Measurements from ENCODE around the gene ARHGAP4.

Gene ARHGAP4

DNA sequence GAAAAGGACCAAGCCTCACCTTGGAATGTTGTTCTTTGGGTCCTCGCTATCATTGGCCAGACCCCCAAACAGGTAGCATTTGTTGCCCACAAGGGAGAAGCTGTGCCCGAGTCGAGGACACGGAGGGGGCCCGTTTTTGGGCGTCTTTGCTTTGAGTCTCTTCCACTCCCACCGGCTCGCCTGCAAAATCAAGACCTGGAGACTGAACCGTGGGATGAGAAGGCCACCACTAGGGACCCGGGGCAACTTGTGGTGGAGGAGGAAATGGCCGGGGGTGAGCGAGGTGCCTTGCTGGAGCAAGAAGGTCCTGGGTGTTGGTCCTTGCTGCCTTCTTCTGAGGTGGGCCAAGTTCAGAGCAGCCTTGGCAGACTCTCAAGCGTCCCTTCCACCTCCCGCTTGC, 38.0 kb upstream of the ARHGAP4 start:
- in situ Hi-C loops (cut with HindIII; ENCODE audit: low sequenced_read_pairs) = no loop called here

DNA sequence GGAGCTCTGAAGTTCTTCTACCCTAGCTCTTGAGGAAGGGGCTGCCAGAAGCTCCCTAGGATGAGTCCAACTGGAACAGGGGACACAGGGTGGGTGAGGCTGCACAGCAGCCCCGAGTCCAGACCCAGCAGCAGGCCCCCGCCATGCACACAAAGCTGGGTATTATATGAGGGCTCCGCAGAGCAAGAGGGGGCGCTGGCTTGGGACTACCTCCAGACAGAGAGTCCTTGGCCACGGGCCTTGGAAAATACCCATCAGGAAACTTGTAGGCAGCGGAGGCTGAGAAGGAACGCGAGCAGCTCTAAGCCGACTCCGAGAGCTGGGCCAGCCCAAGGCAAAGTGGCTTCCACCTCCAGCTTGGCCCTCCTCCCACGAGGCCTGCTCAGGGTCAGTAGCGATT, 37.5 kb upstream of the ARHGAP4 start:
- in situ Hi-C loops (cut with HindIII; ENCODE audit: low sequenced_read_pairs) = no loop called here

DNA sequence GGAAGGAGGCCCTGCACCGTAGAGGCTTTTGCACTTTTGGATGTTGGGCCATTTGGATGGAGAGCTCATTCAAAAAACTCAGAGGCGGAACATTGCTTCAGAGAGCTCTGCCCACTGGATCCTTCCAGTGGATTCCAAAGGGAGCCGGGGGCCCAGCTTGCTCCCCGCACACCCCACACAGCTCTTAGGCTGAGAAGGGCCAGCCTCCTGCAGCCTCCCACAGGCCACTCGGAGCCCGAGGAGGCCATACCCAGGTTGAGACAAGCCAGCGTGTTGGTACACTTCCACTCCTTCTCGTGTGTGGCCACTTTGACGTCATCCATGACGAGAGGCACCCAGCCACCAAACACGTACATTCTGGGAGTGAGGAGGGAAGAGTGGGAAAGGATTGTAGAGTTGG, 35.2 kb upstream of the ARHGAP4 start:
- in situ Hi-C loops (cut with HindIII; ENCODE audit: low sequenced_read_pairs) = no loop called here

DNA sequence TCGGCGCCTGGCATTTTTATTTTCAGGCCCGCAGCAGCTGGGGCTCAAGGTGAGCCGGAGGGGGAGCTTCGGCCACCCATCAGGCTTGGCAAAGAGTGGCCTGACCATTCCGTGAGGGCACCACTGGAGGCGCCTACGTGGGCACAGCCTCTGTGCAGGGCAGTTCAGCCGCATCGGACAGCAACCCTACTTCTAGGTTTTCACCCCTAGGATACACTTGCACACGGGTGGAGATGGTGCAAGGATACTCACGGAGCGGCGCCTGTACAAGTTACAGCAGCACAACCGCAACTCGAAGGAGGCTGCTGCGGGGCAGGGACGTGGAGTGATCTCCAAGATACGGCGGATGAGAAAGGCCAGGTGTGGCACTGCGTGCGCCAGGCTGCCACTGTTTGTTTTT, 34.7 kb upstream of the ARHGAP4 start:
- in situ Hi-C loops (cut with HindIII; ENCODE audit: low sequenced_read_pairs) = no loop called here

DNA sequence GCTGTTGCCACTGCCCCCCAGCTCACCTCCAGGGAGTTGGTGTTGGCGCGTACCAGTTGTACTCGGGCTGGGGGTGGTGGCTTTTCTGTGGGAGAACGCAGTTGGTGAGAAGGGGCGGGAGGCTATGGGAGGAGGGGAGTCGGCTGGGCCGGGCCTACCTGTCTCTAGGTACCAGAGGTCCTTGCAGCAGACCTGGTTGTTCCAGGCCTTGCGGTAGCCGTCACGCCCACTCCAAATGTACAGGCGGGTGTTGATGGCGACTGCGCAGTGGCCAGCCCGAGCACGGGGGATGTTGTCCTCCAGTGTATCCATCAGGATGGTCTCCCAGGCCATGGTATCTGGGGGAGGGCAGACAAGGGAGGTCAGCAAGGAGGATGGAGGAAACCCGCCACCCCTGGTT, 34.0 kb upstream of the ARHGAP4 start:
- in situ Hi-C loops (cut with HindIII; ENCODE audit: low sequenced_read_pairs) = no loop called here

DNA sequence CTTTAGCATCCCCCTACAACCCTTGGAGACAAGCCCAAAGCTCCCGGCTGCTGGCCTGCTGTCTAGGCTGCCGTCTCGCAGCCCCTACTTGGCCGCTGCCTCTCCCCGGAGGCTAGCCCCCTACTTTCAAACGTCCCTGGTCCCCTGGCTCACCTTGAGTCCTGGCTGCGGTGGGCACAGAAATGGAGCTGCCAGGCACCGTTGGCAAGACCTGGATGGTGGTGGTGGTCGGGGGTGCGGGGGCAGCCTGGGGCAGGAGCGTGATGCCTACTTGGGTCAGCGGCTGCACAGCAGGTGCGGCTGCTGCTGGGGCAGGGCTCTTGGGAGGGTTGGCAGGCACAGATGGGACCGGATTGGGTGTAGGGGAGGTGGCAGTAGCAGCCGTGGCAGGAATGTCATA, 33.6 kb upstream of the ARHGAP4 start:
- in situ Hi-C loops (cut with HindIII; ENCODE audit: low sequenced_read_pairs) = no loop called here

DNA sequence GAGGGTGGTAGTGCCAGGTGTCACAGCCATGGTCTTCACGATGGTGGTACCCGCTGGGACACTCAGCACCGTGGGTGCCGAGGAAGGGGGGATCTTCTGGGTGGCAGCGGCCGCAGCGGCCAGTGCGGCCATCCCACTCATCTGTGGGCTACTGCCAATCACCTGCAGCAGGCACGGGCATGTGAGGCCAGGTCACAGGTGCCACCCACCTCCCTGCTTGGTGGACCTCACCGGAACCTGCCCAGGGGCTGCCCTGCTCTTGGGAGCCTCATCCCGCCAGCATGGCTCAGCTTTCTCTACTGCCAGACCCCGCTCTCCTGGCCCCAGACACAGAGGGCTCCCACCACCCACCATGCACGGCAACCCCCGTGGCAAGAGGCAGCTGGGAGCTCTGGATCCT, 32.5 kb upstream of the ARHGAP4 start:
- in situ Hi-C loops (cut with HindIII; ENCODE audit: low sequenced_read_pairs) = no loop called here

DNA sequence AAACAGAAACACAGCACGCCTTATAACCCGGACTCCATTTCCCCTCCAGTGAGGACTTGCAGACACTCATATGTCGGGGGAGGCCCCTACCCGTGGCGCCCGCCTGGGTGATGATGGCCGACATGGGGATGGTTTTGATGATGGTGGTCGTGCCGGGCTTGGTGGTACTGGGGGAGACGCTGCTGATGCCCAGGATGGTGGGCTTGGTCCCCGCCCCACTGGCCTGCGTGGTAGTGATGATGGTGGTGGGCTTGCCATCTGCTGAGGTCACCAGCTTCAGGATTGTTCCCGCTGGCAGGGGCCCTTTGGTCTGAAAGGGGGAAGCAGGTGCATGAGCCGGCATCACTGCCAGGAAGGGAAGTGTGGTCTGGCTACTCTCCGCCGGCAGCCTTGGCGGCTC, 31.2 kb upstream of the ARHGAP4 start:
- in situ Hi-C loops (cut with HindIII; ENCODE audit: low sequenced_read_pairs) = no loop called here

DNA sequence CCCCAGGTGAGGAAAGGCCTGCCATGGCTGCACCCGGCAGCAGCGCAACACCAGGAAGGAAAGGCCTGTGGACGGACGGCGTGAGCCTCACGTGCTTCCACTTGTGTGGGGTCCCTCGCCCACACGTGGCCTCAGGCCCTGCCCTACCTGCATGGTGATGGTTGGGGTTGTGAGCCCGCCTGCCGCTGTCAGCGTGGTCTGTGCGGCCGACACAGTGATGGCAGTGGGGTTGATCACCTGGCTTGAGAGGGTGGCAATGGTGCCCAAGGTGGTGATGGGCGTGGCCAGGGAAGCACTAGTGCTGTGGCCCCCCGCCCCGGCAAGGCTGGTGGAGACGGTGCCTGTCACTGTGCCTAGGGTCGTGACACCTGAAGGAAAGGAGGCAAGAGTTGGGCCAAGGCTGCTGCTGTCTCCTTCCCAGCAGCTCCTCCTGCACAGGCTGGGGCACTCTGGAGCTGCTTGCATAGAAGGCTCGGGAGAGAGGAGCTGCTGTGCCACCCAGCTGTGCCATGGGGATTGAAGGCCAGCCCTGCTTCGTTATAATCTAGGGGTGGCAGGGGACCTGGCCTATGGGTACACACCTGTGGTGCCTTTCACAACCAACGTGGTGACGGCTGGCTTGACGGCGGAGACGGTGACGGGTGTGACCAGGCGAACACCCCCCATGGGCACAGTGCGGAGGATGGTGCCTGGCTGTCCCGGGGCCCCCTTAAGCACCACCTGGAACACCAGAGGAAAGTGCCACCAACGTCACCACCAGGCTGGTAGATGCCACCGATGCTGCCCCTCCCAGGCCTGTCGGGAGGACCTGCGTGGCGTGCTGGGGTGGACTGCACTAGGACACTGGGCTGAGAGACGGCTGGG, 30.2 kb upstream of the ARHGAP4 start:
- in situ Hi-C loops (cut with HindIII; ENCODE audit: low sequenced_read_pairs) = no loop called here

DNA sequence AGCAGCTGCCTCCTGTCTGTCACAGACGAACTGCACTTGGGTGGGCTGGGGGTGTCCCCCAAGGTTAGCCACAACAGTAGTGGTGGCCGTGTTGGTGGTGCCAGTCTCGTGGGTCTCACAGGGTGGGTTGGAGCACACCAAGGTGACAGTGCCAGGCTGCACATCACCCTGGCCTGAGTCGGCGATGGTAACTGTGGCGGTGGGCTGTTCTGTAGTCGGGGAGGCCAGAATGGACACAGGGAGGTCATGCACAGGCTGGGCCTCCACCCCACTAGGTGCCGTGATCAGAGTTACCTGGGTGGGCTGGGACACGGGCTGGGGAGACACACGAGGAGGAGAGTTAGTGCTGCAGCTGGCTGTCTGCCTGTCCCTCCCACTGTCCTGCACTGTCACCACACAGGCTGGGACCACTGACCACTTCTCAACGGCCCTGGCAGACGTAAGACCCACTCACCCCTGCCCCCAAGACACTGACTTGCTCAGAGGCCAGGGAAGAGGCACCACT, 29.2 kb upstream of the ARHGAP4 start:
- in situ Hi-C loops (cut with HindIII; ENCODE audit: low sequenced_read_pairs) = no loop called here

DNA sequence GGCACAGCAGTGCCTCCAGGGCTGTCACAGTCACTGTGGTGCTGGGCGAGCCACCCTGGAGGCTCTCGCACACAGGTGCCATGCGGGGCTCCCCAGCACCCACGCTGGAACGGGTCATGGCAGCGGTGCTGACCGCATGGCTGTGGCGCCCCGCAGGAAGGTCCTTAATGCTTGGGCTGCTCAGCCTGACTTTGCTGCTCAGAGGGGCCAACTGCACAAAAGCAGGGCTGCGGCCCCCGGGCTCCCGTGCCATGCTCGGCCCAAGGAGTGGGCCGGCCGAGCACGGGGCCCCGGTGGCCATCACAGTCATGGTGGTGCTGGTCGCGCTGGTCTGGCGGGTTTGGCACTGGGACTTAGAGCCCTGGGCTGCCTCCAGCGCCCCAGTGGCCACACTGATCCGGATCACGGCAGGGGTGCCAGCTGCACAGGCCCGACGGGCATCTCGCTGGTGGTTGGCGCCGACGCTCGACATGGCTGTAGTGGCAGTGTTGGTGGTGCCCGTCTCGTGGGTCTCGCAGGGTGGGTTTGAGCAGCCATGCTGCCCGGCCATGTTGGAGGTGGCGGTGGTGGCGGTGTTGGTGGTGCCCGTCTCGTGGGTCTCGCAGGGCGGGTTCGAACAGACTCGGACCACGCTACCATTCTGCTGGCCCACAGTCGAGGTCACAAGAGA, 28.6 kb upstream of the ARHGAP4 start:
- in situ Hi-C loops (cut with HindIII; ENCODE audit: low sequenced_read_pairs) = no loop called here

DNA sequence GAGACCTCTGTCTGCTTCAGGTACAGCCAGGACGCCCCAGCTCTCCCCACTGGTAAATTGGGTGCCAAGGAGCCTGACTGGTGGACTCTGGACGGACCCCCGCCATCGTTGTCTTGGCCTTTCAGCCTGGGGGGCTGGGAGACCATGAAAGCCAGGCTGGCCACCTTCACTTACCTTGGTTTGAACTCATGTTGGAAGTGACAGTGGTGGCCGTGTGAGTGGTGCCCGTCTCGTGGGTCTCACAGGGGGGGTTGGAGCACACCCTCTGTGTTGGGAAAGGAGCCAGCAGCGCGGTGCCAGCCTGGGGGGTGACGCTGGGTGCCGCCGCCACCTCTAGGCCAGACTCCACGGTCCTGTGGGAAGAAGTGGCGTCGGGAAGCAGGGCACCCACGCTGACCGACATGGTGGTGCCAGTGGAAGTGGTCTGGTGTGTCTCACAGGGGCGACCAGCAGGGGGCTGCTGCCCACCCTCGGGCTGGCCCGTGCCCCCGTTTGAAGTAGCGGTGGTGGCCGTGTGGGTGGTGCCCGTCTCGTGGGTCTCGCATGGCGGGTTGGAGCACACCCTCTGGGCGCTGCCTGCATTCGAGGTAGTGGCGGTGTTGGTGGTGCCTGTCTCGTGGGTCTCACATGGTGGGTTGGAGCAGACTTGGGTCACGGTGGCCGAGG, 28.0 kb upstream of the ARHGAP4 start:
- in situ Hi-C loops (cut with HindIII; ENCODE audit: low sequenced_read_pairs) = no loop called here

DNA sequence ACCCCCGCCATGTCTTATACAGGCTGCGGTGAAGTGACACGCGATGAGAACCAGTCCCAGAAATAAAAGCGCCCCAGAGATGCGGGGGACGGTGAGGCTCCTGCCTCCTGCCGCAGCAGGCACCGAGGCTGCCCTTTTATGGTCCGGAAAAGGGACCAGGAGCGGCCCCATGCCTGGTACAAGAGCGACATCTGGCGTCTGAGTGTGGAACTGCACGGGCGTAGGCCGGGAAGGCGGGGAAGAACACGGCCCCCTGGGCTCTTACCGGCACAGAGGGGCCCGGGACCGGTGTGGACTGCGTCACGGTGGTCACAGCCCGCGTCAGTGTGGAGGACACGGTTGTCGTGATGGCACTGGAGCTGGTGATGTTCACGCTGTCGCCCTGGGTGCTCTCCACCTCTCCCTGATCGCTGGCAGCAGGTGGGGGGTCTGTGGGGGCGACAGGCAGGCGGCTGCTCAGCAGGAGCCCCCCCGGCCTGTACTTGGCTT, 27.3 kb upstream of the ARHGAP4 start:
- in situ Hi-C loops (cut with HindIII; ENCODE audit: low sequenced_read_pairs) = no loop called here

DNA sequence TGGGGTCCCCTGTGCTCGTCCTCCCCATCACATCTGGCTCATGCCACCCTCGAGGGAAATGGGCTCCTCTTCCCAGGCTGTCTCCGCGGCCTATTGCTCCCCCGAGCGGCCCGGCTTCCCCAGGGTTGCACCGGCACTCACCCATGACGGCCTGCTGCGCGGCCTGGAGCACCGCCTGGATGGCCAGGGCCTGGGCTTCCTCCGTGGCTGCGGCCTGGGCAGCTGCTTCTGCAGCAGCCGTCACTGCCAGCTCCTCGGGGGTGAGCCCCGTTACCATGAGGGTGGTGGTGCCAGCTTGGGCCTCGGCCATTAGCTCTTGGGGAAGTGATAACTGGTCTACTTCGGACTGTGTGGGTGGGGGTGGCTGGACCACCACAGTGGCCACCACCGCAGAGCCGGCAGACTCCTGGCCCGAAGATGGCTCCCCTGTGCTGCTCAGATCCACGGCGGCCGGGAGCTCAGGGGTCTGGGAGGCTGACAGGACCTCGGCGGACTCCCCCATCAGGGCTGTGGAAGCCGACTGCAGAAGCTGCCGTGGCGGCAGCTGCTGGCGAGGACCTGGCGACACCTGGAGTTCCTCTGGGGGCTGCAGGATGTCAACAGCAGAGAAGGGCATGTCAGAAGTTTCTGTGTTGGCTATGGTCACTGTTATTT, 26.4 kb upstream of the ARHGAP4 start:
- in situ Hi-C loops (cut with HindIII; ENCODE audit: low sequenced_read_pairs) = no loop called here

DNA sequence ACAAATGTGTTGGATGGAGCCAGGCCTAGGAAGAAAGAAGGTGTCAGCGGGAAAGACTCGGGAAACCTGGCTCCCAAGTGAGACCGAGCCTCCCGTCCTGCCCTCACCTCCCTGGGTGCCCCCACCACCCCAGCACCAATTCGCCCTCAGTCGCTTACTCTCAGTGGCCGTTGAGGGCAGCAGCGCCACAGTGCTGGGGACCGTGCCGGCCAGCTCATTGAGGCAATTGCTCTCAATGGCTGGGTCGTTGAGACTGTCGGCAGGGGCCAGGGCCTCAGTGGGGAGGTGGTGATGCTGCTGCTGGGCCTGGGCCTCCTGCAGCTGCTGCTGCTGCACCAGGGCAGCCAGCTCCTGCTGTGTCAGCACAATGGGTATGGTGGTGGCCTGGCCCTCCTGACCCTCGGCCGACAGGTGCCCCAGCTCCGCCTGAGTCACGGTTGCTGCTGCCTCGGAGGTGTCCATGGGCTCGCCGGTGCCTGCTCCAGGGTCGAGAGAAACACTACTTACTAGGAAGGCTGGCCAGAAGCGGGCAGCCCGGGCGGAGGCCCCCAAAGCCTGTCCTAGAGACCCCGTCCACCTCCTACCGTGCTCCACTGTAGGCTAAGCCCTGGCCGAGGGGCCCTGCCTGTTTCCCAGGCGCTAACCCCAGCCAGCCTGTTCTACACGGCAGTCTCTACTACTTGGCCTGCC, 25.8 kb upstream of the ARHGAP4 start:
- in situ Hi-C loops (cut with HindIII; ENCODE audit: low sequenced_read_pairs) = no loop called here

DNA sequence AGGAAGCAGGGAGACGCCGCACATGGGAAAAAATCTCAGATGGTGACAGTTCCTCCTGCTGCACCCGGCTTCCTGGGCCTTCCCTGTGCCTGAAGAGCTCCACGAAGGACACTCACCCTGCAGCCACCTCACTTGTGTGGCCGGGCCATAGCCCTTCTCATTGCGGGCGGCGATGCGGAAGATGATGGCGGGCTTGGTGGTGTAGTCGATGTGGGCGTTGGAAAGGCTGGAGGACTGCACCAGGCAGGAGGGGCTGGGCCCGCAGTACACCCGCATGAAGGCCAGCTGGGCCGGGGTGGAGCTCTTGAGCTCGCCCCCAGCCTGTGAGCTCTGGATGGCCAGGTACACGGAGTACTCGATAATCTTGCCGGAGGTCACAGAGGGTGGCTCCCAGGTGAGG, 24.1 kb upstream of the ARHGAP4 start:
- in situ Hi-C loops (cut with HindIII; ENCODE audit: low sequenced_read_pairs) = no loop called here

DNA sequence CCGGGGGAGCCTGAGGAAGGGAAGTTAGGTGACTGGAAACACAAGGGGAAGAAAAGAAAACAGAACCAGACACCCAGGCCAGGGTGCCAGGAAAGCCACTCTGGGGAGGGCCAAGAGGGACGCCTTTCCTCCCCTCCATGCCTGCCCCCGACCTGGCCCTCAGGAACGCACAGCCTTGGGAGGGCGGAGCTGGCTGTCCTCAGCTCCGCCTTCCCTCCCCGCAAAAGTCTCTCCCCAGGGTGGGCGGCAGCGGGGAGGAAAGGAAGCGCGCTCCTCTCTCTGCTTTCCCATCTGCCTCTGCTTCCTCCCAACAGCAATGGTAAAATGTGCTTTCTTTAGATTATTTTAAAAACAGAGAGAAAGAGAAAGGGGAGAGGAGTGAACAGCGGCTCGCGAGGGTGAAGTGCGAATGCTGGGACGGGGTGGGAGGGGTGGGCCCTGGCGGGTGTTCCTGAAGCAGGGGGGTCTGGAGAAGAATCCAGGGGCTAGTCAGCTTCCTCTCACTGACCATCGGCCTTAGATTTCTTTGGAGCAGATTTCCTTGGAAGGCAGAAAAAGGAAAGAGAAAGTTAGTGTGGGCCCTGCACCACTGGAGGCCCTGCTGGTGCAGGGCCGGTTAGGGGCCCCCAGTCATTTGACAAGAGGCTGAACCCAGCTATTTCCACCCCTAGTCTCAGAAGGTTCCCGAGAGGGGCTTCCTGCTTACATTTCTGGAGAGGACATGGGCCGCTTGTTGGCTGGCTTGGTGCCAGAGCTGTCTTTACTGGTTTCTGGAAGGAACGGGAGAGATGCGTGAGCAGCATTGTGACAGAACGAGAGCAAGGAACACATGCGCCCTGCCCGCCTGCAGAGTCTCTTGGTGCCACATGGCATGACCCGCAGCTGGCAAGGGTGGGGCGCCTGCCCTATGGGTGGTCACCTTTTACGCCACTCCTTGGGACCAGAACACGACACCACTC, 23.1 kb upstream of the ARHGAP4 start:
- in situ Hi-C loops (cut with HindIII; ENCODE audit: low sequenced_read_pairs) = no loop called here

DNA sequence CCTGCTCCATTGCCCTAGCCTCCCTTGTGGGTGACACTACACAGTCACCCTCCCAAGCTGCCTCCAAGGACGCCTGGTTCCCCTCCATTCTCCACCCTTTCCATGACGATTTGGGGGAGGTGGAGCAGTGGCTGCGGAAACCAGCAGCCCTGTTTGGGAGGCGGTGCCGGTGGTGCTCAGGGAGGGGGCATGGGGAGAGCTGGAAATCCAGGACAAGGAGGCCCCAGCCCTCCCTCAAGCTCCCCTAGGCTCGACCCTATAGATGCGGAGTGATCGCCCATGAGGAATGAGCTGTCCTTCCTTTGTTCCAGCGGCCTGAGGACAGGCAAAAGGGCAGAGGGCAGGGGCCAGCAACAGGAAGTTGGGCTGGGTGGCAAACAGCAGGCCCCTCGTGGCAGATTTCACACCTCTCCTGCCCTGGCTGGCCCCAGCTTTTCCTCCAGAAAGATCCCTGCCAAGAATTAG, 22.0 kb upstream of the ARHGAP4 start:
- in situ Hi-C loops (cut with HindIII; ENCODE audit: low sequenced_read_pairs) = no loop called here
